Measurements from ENCODE around the gene RIMS3.

RIMS3 gene

DNA sequence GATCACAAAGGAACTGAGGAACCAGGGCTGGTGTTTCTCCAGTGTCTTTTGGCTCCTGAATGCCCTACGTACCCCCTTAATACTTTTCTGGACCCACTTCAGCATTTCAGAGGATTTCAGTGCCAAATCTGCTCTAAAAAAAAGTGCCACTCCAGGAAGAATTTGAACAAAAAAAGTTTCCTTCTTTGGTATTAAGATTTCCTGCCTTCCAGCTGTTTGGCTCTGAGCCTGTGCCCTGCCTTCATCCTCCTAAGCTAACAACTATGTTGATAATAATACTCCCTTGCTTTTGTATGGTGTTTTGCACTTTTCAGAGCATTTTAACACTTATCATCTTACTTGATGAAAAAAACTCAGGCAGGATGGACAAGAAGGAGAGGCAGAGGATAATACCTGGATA lies 11.0 kb upstream of the RIMS3 start:
- TF ChIP-seq, protein P1, sequence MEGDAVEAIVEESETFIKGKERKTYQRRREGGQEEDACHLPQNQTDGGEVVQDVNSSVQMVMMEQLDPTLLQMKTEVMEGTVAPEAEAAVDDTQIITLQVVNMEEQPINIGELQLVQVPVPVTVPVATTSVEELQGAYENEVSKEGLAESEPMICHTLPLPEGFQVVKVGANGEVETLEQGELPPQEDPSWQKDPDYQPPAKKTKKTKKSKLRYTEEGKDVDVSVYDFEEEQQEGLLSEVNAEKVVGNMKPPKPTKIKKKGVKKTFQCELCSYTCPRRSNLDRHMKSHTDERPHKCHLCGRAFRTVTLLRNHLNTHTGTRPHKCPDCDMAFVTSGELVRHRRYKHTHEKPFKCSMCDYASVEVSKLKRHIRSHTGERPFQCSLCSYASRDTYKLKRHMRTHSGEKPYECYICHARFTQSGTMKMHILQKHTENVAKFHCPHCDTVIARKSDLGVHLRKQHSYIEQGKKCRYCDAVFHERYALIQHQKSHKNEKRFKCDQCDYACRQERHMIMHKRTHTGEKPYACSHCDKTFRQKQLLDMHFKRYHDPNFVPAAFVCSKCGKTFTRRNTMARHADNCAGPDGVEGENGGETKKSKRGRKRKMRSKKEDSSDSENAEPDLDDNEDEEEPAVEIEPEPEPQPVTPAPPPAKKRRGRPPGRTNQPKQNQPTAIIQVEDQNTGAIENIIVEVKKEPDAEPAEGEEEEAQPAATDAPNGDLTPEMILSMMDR (IDR thresholded peaks at IDR 0.05; ENCODE audit: borderline replicate concordance, insufficient read depth, low read depth, low read length): no peak
- H3K4me3 ChIP-seq (ENCODE audit: low read depth, low read length): no peak overlapping the region

DNA sequence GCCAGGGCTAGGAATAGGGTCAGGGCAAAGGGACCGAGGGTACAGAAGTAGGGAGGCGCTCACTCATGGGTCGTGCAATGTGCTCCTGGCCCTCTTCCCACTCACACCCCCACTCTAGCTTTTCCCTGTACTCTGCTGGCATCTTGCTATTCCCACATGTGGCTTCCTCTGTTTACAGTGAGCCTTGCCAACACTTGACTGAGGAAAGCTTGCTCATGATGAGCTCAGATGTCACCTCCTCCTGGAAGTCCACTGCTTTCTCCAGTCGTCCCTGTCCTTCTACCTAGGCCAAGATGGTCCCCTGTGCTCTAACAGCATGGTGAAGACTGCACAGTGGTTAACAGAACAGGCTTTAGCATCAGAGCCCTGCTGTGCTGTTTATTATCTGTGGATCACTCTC lies 8.0 kb upstream of the RIMS3 start:
- TF ChIP-seq, protein P1 (IDR thresholded peaks at IDR 0.05; ENCODE audit: borderline replicate concordance, insufficient read depth, low read depth, low read length): no peak
- H3K4me3 ChIP-seq (ENCODE audit: low read depth, low read length): no peak overlapping the region

DNA sequence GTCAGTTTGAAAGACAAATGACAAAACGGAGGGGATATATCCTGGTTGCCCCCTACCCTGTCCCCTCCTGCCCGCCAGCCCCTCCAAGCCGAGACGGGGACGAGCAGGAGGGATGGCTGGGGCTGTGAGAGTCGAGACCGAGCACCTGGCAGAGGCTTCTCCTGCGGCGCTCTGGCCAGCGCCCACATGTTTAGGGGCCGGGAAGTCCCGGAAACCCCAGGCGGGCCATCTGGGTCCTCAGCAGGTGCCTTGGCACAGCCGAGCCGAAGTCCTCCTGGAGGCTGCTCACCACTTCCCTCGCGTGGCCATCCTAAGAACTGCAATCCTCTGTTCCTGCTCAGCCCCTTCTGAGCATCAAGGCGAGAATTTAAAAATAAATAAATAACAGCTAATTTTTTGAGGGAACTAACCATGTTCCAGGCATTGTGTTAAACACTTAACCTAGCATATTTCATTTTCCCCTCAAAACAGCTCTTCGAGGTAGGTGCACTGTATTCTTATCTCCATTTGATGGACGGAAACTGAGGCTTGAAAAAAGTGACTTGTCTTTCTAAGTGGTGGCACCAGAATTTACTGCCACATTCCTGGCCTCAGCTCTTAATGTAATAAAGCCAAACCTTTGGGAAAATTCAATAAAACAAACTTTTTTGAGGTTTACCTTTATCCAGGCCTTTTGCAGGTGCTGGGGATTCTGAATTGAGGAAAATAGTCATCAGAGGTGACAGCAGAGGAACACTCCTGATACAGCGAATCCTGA lies 3.5 kb upstream of the RIMS3 start:
- peak overlapping the region; percentile 27 for H3K4me3 ChIP-seq (ENCODE audit: low read depth, low read length)
- TF ChIP-seq, protein P1 (IDR thresholded peaks at IDR 0.05; ENCODE audit: borderline replicate concordance, insufficient read depth, low read depth, low read length): peak; percentile 90

DNA sequence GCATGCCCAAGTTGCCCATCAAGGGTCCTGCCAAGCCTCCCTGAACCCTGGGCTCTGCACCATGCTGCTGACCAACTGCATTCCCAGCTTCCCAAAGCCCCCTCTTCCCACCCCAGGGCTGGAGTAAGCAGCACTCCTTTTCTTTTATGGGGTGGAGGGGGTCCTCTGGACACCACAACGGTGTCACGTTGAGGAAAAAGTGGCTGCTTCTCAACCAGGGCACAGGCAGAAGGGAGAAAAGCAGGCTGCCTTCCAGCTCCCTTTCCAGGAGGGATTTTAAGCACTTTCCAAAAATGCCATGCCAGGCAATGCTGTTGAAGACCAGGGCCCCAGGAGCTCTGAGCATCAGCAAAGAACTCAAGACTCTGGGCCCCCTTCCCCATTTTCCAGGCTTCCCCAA lies 691 bp downstream of the RIMS3 start:
- no peak overlapping the region for H3K4me3 ChIP-seq (ENCODE audit: low read depth, low read length)
- TF ChIP-seq, protein P1 (IDR thresholded peaks at IDR 0.05; ENCODE audit: borderline replicate concordance, insufficient read depth, low read depth, low read length): no peak

DNA sequence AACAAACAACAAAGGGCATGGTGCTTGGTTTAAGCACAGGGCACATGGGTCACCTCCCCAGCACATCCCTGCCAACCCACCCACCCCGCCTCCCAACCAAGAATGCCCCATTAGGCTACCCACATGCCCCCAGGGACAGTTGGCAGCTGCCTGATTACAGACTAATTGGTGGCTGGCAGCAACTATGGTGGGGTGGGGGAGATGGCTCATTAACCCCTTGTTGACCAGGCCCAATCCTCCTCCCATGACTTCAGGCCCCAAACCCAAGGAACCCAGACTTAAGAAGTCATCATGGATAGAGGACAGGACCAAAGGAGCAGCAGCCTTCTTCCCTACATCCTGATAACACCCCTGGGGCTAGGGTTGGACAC lies 1.3 kb downstream of the RIMS3 start:
- H3K4me3 ChIP-seq (ENCODE audit: low read depth, low read length): no peak overlapping the region
- TF ChIP-seq, protein P1 (IDR thresholded peaks at IDR 0.05; ENCODE audit: borderline replicate concordance, insufficient read depth, low read depth, low read length): no peak

DNA sequence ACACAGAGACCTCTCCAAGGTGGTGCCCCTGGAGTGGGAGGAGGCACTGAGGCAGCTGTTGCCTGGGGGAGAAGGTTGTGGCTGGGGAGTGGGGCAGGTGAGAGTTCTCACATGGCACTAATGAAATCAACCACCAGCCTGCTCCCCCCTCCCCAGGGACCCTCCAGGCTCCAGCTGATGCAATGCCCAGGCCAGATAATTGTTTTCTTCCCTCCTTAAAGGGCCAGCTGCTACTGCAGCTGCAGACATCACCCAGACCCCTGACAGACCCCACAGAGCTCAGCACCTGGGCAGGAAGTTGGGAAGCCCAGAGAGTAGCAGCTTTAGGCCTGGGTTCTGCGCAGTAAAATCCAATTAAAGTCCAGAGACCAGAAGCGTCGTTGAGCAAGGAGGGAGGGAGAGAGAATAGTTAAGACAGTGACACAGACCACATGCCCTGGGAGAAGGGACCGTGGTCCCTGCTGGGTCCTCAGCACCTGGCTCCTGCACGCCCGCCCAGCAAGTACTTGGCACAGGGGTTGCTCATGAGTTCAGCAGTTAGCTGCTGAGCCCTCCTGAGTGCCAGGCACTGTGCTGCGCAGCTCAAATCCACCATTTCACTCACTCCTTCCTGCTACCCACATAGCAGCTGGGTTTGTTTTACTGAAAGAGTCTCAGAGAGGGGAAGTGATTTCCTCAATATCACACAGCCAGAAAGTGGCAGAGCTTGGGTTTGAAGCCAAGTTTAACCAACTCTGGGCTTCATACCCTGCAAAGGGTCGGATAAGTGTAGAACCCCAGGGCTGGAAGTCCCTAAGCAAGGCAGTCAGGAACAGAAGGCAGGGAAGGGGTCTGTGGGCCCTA lies 1.9 kb downstream of the RIMS3 start:
- TF ChIP-seq, protein P1 (IDR thresholded peaks at IDR 0.05; ENCODE audit: borderline replicate concordance, insufficient read depth, low read depth, low read length): no peak
- H3K4me3 ChIP-seq (ENCODE audit: low read depth, low read length): no peak overlapping the region

Data from GM12875 (cell line).